Suprapubic skin (tissue), 4 donors: Measurements from ENCODE around the gene PPP1R14C. TPM values are rescaled to one million over a fixed set of nuclear protein-coding genes. Genes with fewer than 3 reads are reported as not detected.

ENCODE experiments used
- DNase-seq, 2 donors: peaks; one replicate each; pipeline ENCODE4 v3.0.0-alpha.2; 2019; ENCODE audit warnings: low spot score in 2 of 2
- H3K27ac ChIP-seq: fragments of 200-600 bp; sonication (generic); one replicate; pipeline ENCODE4 v1.5.1; 2019
- H3K27me3 ChIP-seq: fragments of 200-600 bp; sonication (generic); one replicate; pipeline ENCODE4 v1.5.1; 2019
- H3K36me3 ChIP-seq: fragments of 200-600 bp; sonication (generic); one replicate; pipeline ENCODE4 v1.5.1; 2019
- H3K4me1 ChIP-seq: fragments of 200-600 bp; sonication (generic); one replicate; pipeline ENCODE4 v1.5.1; 2019
- H3K4me3 ChIP-seq: fragments of 200-600 bp; sonication (generic); one replicate; pipeline ENCODE4 v1.5.1; 2019; ENCODE audit warnings: mild to moderate bottlenecking
- H3K9me3 ChIP-seq: fragments of 200-600 bp; sonication (generic); one replicate; pipeline ENCODE4 v1.5.1; 2019
- CTCF ChIP-seq, 2 donors: fragments of 200-600 bp in 1 of 2; fragments of 450-650 bp in 1 of 2; sonication (generic) in 1 of 2; IDR thresholded peaks; one replicate each; pipeline ENCODE4 v1.5.1; 2016 to 2019; ENCODE audit warnings: antibody characterized with exemption in 2 of 2, mild to moderate bottlenecking in 1 of 2, moderate library complexity in 1 of 2
- EP300 ChIP-seq: sonication (generic); formaldehyde crosslinking; IDR thresholded peaks from one replicate; pipeline ENCODE4 v1.6.1; 2017; ENCODE audit warnings: antibody characterized with exemption
- POLR2A ChIP-seq, 2 donors: fragments of 450-650 bp; IDR thresholded peaks; one replicate each; pipeline ENCODE4 v1.6.1; 2017; ENCODE audit warnings: antibody characterized with exemption in 2 of 2, mild to moderate bottlenecking in 2 of 2, moderate library complexity in 2 of 2
- POLR2AphosphoS5 ChIP-seq, 3 donors: sonication (generic); formaldehyde crosslinking; IDR thresholded peaks; one replicate each; pipeline ENCODE4 v1.6.1; 2017; ENCODE audit warnings: antibody characterized with exemption in 3 of 3
- WGBS: methylation state at CpG from one replicate; pipeline ENCODE4 v1.1.5; 2018; 5-methylcytosine and 5-hydroxymethylcytosine counted together
- total RNA-seq, 4 donors: library from RNA; depleted of rRNA; stranded (reverse); fragments of >200 nt; gene quantifications; one replicate each; pipeline ENCODE4 v1.1.0, GENCODE V29; 2016

Gene PPP1R14C
- total RNA-seq, 4 donors from 2014 or later: 44.3 to 104 (median 88.8) TPM

GRCh38 chr6:150250826-150251225, 108.0 kb downstream of the PPP1R14C start:
- Histone ChIP-seq H3K27me3 (no peaks in the 10 kb centered on the region), H3K4me3 (no peak overlapping the region), H3K27ac (peak overlapping the region; percentile 30), H3K36me3 (no peaks in the 10 kb centered on the region), H3K4me1 (peaks cover 45% of the 10 kb centered on the region), H3K9me3 (no peaks in the 10 kb centered on the region)
- no peak for TF ChIP-seq EP300
- no peak for TF ChIP-seq POLR2AphosphoS5 (IDR thresholded peaks at IDR 0.05)
- TF ChIP-seq POLR2A (IDR thresholded peaks at IDR 0.05): no peak
- TF ChIP-seq CTCF (IDR thresholded peaks at IDR 0.05): no peak
- WGBS: 37% methylated on average over 4 of the region's 4 CpGs
- no peak for DNase-seq

GRCh38 chr6:150251566-150252186, 108.8 kb downstream of the PPP1R14C start:
- Histone ChIP-seq H3K36me3 (no peaks in the 10 kb centered on the region), H3K4me1 (peaks cover 53% of the 10 kb centered on the region), H3K27ac (peak overlapping the region; percentile 30), H3K9me3 (no peaks in the 10 kb centered on the region), H3K4me3 (no peak overlapping the region), H3K27me3 (no peaks in the 10 kb centered on the region)
- TF ChIP-seq EP300 (no peak), POLR2A (IDR thresholded peaks at IDR 0.05) (no peak), CTCF (IDR thresholded peaks at IDR 0.05) (no peak), POLR2AphosphoS5 (IDR thresholded peaks at IDR 0.05) (no peak)
- no peak for DNase-seq
- 95% methylated on average over 6 of the region's 6 CpGs for WGBS

GRCh38 chr6:150252714-150253444, 110.0 kb downstream of the PPP1R14C start:
- Histone ChIP-seq H3K9me3 (no peaks in the 10 kb centered on the region), H3K36me3 (no peaks in the 10 kb centered on the region), H3K27me3 (no peaks in the 10 kb centered on the region), H3K4me1 (peaks cover 61% of the 10 kb centered on the region), H3K4me3 (no peak overlapping the region), H3K27ac (no peak overlapping the region)
- no peak for DNase-seq
- whole genome bisulfite sequencing: 88% methylated on average over 6 of the region's 6 CpGs
- TF ChIP-seq CTCF (IDR thresholded peaks at IDR 0.05): no peak
- no peak for TF ChIP-seq POLR2AphosphoS5 (IDR thresholded peaks at IDR 0.05)
- TF ChIP-seq EP300: no peak
- no peak for TF ChIP-seq POLR2A (IDR thresholded peaks at IDR 0.05)

GRCh38 chr6:150253489-150253888, 110.6 kb downstream of the PPP1R14C start:
- H3K36me3 ChIP-seq: no peaks in the 10 kb centered on the region
- no peak overlapping the region for H3K4me3 ChIP-seq
- H3K27me3 ChIP-seq: no peaks in the 10 kb centered on the region
- TF ChIP-seq POLR2AphosphoS5 (IDR thresholded peaks at IDR 0.05) (no peak), POLR2A (IDR thresholded peaks at IDR 0.05) (no peak), CTCF (IDR thresholded peaks at IDR 0.05) (no peak), EP300 (no peak)
- no peaks in the 10 kb centered on the region for H3K9me3 ChIP-seq
- no peak for DNase-seq
- H3K27ac ChIP-seq: no peak overlapping the region
- WGBS: 62% methylated on average over 3 of the region's 3 CpGs
- H3K4me1 ChIP-seq: peaks cover 61% of the 10 kb centered on the region

GRCh38 chr6:150254770-150255169, 111.9 kb downstream of the PPP1R14C start:
- Histone ChIP-seq H3K9me3 (no peaks in the 10 kb centered on the region), H3K4me1 (peaks cover 61% of the 10 kb centered on the region), H3K27ac (peak overlapping the region; percentile 81), H3K4me3 (no peak overlapping the region), H3K36me3 (no peaks in the 10 kb centered on the region), H3K27me3 (no peaks in the 10 kb centered on the region)
- TF ChIP-seq POLR2A (IDR thresholded peaks at IDR 0.05) (no peak), EP300 (no peak), CTCF (IDR thresholded peaks at IDR 0.05) (no peak), POLR2AphosphoS5 (IDR thresholded peaks at IDR 0.05) (no peak)
- WGBS: 49% methylated on average over 4 of the region's 4 CpGs
- DNase-seq: no peak
